ENCODE results near the gene FBXL16. TPM values are rescaled to one million over a fixed set of nuclear protein-coding genes. Genes with fewer than 3 reads are reported as not detected.

The FBXL16 gene
- total and polyA plus RNA-seq, 4 donors = under 0.01 to 0.14 TPM; not detected in 2

GRCh38 chr16:648781-649589 lies 56.6 kb downstream of the FBXL16 start, which contains the start of gene WDR90:
Gene WDR90 (plus strand): TSS chr16:649365. CDS start chr16:649417, 52 bp downstream.
- Histone ChIP-seq H3K4me1 (ENCODE audit: control insufficient read depth in 4 of 4, insufficient read depth in 4 of 4, low read length in 3 of 4) (peaks cover 20 to 61% (median 44%) of the 10 kb centered on the region in 4 donors), H3K9ac (ENCODE audit: low read depth in 1 of 2, low read length in 2 of 2) (peak within 1 kb of the TSS; percentile 63 to 80)

GRCh38 chr16:648071-648780 lies 57.4 kb downstream of the FBXL16 start:
- Histone ChIP-seq H3K4me1 (ENCODE audit: control insufficient read depth in 4 of 4, insufficient read depth in 4 of 4, low read length in 3 of 4) (peaks cover 20 to 68% (median 49%) of the 10 kb centered on the region in 4 donors), H3K9ac (ENCODE audit: low read depth in 1 of 2, low read length in 2 of 2) (peak overlapping the region; percentile 63 to 80), H3K27me3 (ENCODE audit: control insufficient read depth in 4 of 4, insufficient read depth in 4 of 4, low read length in 3 of 4) (no peaks in the 10 kb centered on the region), H3K27ac (ENCODE audit: low read depth in 1 of 2, low read length in 2 of 2) (peak overlapping the region; percentile 86 to 89), H3K4me3 (ENCODE audit: low read depth in 1 of 3, low read length in 3 of 3) (peak overlapping the region; percentile 69 to 75 (median 75)), H3K36me3 (ENCODE audit: control insufficient read depth in 4 of 4, insufficient read depth in 3 of 4, low read depth in 1 of 4, low read length in 3 of 4) (no peaks in the 10 kb centered on the region), H3K9me3 (ENCODE audit: control insufficient read depth in 4 of 4, low read length in 3 of 4) (no peaks in the 10 kb centered on the region)
- WGBS = 18% methylated on average over 24 of the region's 24 CpGs
- DNase-seq (ENCODE audit: low spot score) = no peak
- TF ChIP-seq YY1 (IDR thresholded peaks at IDR 0.05) (peak; percentile 83), CTCF (IDR thresholded peaks at IDR 0.05; ENCODE audit: low read depth, low read length, missing input control) (peak; percentile 58), FOXA1 (IDR thresholded peaks at IDR 0.05) (no peak), RXRA (IDR thresholded peaks at IDR 0.05) (peak; percentile 93 to 95), HNF4G (IDR thresholded peaks at IDR 0.05) (peak; percentile 62), EGR1 (IDR thresholded peaks at IDR 0.05; ENCODE audit: low read depth in 2 of 2) (no peak), GABPA (IDR thresholded peaks at IDR 0.05 in 1 of 2, conservative IDR thresholded peaks at IDR 0.05 in 1 of 2) (peak in 1 of 2 donors; percentile 55), SP1 (IDR thresholded peaks at IDR 0.05) (peak; percentile 93), RAD21 (IDR thresholded peaks at IDR 0.05) (peak in 1 of 2 donors; percentile 63), FOXA2 (IDR thresholded peaks at IDR 0.05) (no peak), HNF4A (conservative IDR thresholded peaks at IDR 0.05) (peak; percentile 91 to 94), TAF1 (conservative IDR thresholded peaks at IDR 0.05) (no peak), REST (IDR thresholded peaks at IDR 0.05) (peak; percentile 63), JUND (IDR thresholded peaks at IDR 0.05) (peak in 1 of 2 donors; percentile 70)

More at GRCh38 chr16:648781-649589, 56.6 kb downstream of the FBXL16 start, which contains the start of gene WDR90:
- Histone ChIP-seq H3K36me3 (ENCODE audit: control insufficient read depth in 4 of 4, insufficient read depth in 3 of 4, low read depth in 1 of 4, low read length in 3 of 4) (no peaks in the 10 kb centered on the region), H3K4me3 (ENCODE audit: low read depth in 1 of 3, low read length in 3 of 3) (peak within 1 kb of the TSS; percentile 69 to 75 (median 75)), H3K27ac (ENCODE audit: low read depth in 1 of 2, low read length in 2 of 2) (peak within 1 kb of the TSS; percentile 86 to 89), H3K9me3 (ENCODE audit: control insufficient read depth in 4 of 4, low read length in 3 of 4) (no peaks in the 10 kb centered on the region), H3K27me3 (ENCODE audit: control insufficient read depth in 4 of 4, insufficient read depth in 4 of 4, low read length in 3 of 4) (no peaks in the 10 kb centered on the region)
- WGBS = under 1% methylated on average over 91 of the region's 91 CpGs
- TF ChIP-seq RXRA (IDR thresholded peaks at IDR 0.05) (no peak), SP1 (IDR thresholded peaks at IDR 0.05) (peak; percentile 27), ATF3 (IDR thresholded peaks at IDR 0.05) (no peak), YY1 (IDR thresholded peaks at IDR 0.05) (peak; percentile 97), FOXA1 (IDR thresholded peaks at IDR 0.05) (no peak), HNF4A (conservative IDR thresholded peaks at IDR 0.05) (peak; percentile 58 to 71), GABPA (IDR thresholded peaks at IDR 0.05 in 1 of 2, conservative IDR thresholded peaks at IDR 0.05 in 1 of 2) (peak in 1 of 2 donors; percentile 89)
- peak; percentile 92 for DNase-seq (ENCODE audit: low spot score)

Measured in liver (tissue), 9 donors.